ENCODE results near the gene VDR. TPM values are rescaled to one million over a fixed set of nuclear protein-coding genes. Genes with fewer than 3 reads are reported as not detected.
"Not testable (repeated sequence)": the region's sequence is repeated elsewhere in the genome, so short reads cannot be mapped to it uniquely, and the experiment has no call there.

Gene VDR
- total RNA-seq, 1 donor from 2014 or later: 103 TPM

- intact Hi-C loops (cut with micrococcal nuclease): no loop called here
Measured at GRCh38 chr12:47852096-47852571, 52.7 kb downstream of the VDR start.

- intact Hi-C loops (cut with micrococcal nuclease): no loop called here
Measured at GRCh38 chr12:47851303-47851952, 53.4 kb downstream of the VDR start.

DNA sequence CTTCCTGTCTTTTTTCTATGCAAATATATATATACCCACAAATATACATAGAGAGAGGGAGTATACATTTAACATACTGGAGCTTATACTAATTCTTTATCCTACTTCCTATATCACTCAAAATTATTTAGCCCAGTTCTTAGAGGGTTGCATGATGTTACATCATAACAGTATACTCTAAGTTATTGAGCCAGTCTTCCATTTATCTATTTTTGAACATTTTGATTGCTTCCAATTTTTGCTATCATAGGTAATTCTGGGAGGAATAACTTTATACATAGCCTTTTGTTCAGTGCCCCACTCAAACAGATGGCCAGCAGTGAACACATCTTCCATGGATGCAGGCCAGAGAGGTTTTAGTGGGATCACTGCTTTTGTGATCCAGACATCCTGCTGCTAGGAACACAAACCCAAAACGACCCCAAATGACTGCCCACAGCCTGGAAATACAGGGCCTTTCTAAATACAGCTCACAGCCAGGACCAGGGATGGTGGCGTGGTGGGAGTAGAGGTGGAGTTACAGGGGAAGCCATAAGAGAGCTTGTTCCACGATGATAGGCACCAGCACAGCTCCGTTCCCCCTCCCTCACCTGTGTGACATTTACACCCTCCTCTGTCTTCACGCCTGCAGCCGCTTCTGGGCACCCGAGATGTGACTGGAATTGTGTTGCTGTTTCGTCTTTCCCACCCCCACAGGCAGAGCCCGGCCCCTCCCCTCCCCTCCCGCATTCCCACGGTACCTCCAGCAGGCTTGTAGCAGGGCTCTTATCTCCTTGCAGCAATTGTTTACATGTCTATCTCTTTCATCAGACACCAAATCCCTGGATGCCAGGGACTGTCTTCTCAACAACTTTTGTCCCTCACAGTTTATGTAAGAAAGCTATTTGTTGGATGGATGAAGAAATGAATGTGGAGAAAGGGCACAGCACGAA, 54.4 kb downstream of the VDR start:
- intact Hi-C loops (cut with micrococcal nuclease): no loop called here

- intact Hi-C loops (cut with micrococcal nuclease): no loop called here
Measured at GRCh38 chr12:47849261-47849660, 55.5 kb downstream of the VDR start.

DNA sequence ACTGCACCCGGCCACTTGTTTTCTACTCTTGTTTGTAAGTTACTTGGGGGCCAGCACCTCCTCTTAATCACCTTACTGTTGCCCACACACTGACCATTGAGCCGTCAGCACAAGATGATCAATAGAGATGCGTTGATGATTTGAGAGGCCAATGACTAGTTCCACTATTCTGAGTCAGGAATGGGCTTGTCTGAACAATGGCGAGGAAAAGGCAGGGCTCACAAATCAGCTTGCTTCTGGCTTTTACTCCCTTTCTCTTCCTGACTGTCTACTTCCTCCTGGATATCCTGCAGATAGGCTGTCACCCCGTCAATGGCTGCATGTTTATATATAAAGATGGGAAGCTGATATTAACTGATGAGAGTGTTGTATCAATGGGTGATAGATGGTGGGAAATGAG, 55.9 kb downstream of the VDR start:
- intact Hi-C loops (cut with micrococcal nuclease): no loop called here

GRCh38 chr12:47846294-47846996, 58.3 kb downstream of the VDR start:
- intact Hi-C loops (cut with micrococcal nuclease): no loop called here

- intact Hi-C loops (cut with micrococcal nuclease): no loop called here
Measured at GRCh38 chr12:47845081-47845480, 59.7 kb downstream of the VDR start.

- intact Hi-C loops (cut with micrococcal nuclease): no loop called here
Measured at GRCh38 chr12:47844264-47845019, 60.4 kb downstream of the VDR start.

DNA sequence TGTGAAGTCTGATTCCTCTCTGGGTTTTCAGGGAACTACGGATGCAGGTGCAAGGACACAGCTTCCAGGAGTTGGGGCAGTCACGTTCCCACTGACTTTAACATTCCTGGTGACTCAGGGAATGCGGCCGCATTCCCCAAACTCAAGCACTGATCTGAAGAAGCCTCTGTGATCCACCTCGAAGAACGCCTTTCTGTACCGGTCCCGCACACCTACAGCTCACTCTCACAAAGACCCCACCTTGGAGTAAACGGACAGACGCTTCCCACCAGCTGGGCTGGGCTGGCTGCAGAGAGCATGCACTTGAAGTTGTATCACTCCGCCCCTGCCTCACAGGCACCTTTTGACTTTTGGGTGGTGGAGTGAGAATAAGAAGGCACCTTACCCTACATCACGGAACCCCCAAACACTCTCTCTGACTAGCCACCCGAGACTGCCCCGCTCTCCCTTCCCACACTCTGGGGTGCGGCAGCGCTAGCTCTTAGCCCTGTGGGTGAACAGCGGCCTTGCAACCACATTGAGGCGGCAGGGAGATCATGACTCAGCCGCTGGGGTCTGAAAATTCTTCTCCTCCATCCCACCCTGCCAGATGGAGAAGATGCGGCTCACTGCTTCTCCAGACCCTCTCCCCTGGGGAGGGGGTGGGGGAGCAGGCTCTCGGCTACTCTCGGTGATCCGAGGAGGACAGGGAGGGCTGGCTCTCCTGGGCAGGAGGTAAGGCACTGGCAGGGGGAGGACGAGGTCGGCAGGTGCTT, 61.4 kb downstream of the VDR start:
- intact Hi-C loops (cut with micrococcal nuclease): no loop called here

DNA sequence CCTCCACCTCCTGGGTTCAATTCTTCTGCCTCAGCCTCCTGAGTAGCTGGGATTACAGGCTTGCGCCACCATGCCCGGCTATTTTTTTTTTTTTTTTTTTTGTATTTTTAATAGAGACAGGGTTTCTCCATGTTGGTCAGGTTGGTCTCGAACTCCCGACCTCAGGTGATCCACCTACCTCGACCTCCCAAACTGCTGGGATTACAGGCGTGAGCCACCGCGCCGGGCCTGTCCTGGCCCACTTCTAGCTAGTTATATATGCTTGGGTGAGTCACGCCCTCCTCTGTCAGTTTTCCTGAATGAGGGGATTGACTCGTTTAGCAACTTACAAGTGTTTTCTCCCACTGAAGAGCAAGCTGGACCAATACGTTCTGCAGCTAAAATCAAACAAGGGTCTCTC, 62.3 kb downstream of the VDR start:
- intact Hi-C loops (cut with micrococcal nuclease): not testable (repeated sequence)

DNA sequence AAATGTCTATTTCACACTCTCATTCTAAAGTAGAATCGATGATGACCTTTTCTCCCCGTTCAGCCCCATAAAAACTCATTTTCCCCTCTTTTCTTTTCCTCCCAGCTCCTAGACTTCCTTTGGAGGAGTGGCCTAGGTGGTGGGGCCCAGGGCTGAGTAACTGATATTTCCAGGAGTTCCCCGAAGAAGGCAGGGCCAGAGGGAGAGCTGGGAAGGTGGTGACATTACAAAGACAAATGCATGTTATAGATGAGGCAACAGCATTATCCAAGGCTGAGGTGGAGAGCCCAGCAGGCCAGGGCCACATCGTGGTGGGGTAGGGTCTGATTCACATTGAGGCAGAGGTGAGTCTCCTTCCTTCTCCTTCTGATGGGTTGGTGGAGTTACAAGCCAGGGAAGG, 62.9 kb downstream of the VDR start:
- intact Hi-C loops (cut with micrococcal nuclease): no loop called here

DNA sequence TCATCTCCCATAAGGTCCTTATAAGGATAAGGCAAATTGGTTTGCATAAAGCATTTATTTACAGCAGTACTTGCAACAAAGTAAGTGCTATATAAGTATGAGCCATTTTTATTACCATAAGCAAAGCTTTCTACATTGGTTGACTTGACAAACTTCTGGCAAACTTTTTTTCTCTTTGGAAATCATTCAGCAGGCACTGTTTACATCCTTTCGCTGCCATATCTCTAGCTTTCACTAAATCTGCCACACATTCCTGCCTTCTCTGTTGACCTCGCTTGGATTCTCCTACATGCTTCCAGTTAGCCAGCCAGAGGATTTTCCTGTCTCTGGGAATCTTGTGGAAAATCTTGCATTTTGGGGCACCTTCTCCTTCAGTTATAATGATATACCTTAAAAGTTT, 63.3 kb downstream of the VDR start:
- intact Hi-C loops (cut with micrococcal nuclease): no loop called here

DNA sequence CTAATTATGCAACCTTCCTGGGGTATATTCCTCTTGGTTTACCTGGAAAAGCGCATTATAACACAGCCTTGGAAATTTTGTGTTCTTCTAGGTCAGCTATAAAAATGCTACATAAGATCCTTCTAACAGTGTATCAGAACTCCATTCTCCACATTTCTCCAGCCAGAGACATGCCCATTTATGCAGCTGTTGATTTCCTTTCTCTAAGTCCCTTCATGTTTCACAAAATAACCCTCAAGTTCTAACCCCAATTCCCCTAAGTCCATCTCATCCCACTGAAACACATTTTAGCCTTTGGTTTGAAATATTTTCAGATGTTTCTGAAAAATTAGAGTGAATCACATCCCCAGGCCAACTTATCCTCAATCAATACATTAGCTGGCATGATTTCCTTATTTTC, 64.2 kb downstream of the VDR start:
- intact Hi-C loops (cut with micrococcal nuclease): no loop called here

DNA sequence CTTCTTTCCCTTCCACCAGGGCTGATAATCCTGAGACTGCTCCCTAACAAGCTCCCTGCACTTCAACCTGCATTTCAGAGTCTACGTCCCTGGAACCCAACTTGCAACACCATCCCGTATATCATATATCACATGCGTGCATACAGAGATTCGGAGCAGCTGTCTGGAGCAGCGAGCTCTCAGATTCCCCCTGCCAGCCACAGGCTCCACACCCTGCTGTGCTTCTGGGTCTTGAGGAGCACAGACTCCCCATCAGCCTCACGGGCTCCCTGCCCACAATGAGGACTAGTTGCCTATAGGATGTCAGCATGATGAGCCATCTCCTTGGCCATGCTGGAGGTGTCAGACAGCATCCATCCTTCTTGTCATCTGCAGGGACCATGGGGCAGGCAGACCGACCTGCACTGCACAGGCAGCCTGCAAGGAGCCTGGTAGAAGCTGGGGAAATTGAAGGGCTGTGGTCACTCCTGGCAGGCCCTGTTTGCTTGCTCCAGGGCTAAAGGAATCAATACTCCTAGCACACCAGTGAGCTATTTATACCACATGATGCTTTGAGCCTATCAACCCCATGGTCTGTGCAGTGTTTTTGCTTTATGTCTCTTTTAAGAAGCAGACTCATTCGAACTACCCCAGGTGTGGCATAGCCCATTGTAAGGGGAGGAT, 65.4 kb downstream of the VDR start:
- intact Hi-C loops (cut with micrococcal nuclease): no loop called here

DNA sequence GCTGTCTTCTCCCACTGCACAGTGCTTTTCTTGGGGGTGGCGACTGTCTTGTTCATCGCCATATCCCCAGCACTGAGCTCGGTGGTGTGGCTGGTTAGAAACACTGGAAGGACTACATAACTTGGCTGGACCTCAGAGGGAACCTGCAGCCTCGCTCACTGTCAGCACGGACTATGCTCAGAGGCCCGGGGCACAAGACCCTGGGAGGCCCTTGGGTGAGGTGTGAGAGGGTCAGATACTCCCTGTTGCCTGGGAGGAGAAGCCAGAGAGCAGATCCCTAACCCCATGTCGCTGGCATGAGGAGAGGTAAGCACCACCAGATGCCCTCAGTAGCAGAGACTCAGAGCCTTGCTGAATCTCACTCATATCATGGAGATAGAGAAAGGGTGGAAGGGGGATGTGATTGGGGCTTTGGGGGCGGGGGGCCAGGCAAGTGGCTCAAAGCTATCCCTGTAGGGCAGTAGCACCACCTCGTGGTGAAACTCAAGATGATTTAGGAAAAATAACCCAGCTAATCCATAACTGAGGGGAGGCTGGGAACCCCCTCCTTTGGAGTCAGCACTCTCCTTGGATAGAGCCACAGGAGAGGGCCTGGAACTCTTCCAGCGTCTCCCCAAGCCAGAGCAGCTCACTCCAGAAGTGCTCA, 66.4 kb downstream of the VDR start:
- intact Hi-C loops (cut with micrococcal nuclease): loop anchor here (1.0 kb wide), 1 partner anchor 187 kb away; no protein-coding TSS in a partner anchor

DNA sequence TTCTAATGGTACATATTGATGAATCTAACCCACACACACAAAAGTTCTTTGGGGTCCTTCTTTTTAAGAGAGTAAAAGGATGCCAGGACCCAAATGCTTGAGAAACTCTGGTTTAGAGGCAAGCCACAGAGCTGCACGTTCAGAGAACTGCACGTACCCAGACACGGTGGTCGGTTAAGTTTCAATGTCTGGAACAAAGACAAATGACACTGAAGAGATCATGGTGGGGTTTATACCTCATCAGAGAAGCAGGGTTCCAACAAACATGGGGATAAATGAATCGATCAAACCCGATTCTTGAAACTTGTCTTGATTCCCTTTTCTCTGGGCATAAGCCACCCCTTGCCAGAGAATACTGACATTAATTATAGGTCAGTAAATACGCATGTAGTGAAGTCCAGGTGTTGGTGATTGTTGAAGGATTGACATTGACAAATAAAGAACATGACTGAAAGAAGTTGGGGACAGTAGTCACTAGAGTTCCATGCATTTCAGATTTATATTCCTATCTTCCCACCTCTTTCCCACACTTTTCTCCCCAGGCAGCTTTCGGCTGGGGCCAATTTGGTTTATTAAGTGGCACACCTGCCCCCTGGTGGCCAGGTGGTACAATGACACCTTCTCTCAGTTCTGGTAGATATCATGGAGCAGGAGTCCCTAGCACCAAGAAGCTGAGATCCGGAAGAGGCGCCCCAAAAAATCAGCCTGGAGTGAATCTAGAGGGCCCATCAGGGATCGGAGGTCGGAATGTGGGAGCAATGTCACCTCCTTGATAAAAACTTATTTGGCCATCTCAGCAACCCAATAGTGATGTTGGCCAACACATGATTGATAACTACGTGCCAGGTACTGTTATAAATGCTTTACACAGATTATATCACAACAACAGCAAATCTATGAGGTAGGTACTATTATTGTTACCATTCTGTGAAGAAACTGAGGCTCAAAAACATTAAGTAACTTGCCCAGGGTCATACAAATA, 67.3 kb downstream of the VDR start:
- intact Hi-C loops (cut with micrococcal nuclease): loop anchor here (1.0 to 2.0 kb wide), 7 partner anchors 35 to 186 kb away; no protein-coding TSS in a partner anchor

DNA sequence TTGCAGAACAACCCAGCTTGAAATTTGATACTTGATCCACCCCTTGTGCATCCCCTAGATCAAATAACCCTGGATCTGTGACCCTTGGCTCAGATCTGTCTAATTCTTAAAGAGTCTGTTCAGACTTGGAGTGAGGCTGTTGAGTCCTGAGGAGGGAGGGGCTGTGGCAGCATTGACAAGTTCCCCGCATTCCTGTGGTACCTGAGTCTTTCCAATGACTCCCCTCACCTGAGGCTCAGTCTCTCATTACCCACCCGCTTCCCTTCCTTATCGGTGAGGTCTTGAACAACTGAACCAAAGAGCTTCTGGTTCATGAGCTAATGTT, 69.0 kb downstream of the VDR start:
- intact Hi-C loops (cut with micrococcal nuclease): loop anchor here (2.0 kb wide), 1 partner anchor 69 kb away; no protein-coding TSS in a partner anchor
